ENCODE results near the gene KLHDC9. TPM values are rescaled to one million over a fixed set of nuclear protein-coding genes. Genes with fewer than 3 reads are reported as not detected.

The KLHDC9 gene
- total RNA-seq, 1 donor from 2014 or later: 3.2 TPM

DNA sequence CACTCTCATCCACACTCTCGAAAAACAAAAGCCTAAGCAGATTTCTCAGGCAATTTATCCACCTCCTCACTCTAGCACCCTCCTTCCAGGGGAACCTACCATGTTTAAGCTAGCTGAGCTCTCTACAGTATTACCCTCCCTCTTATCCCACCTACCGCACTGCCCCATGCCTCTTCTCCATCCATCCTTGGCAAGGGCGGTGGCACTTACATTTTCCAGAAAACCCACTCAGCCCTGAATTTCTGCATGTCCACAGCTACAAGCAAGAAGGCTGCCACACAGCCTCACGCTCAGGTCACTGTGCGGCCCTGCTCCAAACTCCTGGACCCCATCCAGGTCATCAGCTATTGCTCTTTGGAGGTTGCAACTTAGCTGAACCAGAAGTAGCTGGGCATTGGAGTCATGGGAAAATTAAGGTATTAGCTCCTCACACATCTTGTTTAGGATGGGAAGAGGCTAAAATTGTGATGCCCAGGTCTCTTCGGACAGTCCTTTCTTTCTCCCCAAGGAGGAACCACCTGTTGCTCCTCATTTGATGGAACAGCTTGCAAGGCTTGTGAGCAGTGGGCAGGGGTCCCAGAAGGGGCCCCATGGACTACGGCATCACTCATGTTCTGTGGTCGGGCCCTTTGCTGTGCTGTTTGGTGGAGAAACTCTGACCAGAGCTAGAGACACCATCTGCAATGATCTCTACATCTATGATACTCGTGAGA is 1.1 kb downstream of the KLHDC9 start:
- H3K27ac ChIP-seq: no peak overlapping the region
- H3K36me3 ChIP-seq: peaks cover 34% of the 10 kb centered on the region
- TF ChIP-seq, protein P1, sequence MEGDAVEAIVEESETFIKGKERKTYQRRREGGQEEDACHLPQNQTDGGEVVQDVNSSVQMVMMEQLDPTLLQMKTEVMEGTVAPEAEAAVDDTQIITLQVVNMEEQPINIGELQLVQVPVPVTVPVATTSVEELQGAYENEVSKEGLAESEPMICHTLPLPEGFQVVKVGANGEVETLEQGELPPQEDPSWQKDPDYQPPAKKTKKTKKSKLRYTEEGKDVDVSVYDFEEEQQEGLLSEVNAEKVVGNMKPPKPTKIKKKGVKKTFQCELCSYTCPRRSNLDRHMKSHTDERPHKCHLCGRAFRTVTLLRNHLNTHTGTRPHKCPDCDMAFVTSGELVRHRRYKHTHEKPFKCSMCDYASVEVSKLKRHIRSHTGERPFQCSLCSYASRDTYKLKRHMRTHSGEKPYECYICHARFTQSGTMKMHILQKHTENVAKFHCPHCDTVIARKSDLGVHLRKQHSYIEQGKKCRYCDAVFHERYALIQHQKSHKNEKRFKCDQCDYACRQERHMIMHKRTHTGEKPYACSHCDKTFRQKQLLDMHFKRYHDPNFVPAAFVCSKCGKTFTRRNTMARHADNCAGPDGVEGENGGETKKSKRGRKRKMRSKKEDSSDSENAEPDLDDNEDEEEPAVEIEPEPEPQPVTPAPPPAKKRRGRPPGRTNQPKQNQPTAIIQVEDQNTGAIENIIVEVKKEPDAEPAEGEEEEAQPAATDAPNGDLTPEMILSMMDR (IDR thresholded peaks at IDR 0.05): no peak
- H3K9me3 ChIP-seq: no peaks in the 10 kb centered on the region
- H3K4me1 ChIP-seq: peaks cover 19% of the 10 kb centered on the region
- no peak for DNase-seq
- ATAC-seq: no peak
- intact Hi-C loops (cut with DNase I): loop anchor here (5.0 kb wide), 1 partner anchor 107 kb away; no protein-coding TSS in a partner anchor
- peak overlapping the region; percentile 65 for H3K4me3 ChIP-seq
- H3K27me3 ChIP-seq: no peaks in the 10 kb centered on the region

DNA sequence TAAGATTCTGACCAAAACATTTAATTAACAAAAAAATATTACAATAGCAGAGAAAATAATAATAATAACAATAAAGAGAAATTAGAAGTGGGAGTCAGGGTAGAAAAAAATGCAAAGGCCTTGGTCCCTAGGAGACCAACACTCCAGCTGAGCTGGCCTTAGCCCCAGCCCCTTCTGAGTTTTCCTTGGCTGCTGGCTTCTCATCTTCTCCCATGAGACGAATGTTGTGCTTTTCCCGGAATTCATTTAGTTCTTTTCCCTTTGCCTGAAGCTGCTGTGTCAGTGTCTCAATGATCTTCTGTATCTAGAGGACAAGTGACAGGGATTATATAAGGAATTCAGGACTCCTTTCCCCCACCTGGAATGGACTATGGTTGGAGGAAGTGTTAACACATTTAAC is 2.4 kb downstream of the KLHDC9 start:
- H3K9me3 ChIP-seq: no peaks in the 10 kb centered on the region
- peaks cover 38% of the 10 kb centered on the region for H3K36me3 ChIP-seq
- H3K4me1 ChIP-seq: peaks cover 19% of the 10 kb centered on the region
- DNase-seq: no peak
- no peak overlapping the region for H3K27ac ChIP-seq
- H3K4me3 ChIP-seq: no peak overlapping the region
- H3K27me3 ChIP-seq: no peaks in the 10 kb centered on the region
- TF ChIP-seq, protein P1 (IDR thresholded peaks at IDR 0.05): no peak
- ATAC-seq: no peak
- intact Hi-C loops (cut with DNase I): no loop called here

DNA sequence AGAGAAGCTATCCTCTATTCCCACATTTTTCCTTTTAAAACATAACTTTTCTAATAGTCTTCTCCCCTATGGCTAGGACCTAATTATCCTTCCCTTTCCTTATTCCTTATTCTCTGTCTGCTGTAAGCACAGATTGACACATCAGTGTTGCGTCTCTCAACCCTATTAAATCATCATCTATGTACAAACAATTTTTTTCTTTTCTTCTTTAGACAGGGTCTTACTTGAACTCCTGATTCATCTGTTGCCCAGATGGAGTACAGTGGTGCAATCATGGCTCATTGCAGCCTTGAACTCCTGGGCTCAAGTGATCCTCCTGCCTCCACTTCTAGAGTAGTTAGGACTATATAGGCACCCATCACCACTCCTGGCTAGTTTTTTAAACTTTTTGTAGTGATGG is 8.3 kb downstream of the KLHDC9 start:
- Histone ChIP-seq H3K4me3 (no peak overlapping the region), H3K9me3 (no peaks in the 10 kb centered on the region), H3K36me3 (peaks cover 26% of the 10 kb centered on the region), H3K4me1 (no peaks in the 10 kb centered on the region), H3K27ac (no peak overlapping the region), H3K27me3 (no peaks in the 10 kb centered on the region)
- ATAC-seq (no peak), DNase-seq (no peak)
- intact Hi-C loops (cut with DNase I): no loop called here
- TF ChIP-seq, protein P1 (IDR thresholded peaks at IDR 0.05): no peak

DNA sequence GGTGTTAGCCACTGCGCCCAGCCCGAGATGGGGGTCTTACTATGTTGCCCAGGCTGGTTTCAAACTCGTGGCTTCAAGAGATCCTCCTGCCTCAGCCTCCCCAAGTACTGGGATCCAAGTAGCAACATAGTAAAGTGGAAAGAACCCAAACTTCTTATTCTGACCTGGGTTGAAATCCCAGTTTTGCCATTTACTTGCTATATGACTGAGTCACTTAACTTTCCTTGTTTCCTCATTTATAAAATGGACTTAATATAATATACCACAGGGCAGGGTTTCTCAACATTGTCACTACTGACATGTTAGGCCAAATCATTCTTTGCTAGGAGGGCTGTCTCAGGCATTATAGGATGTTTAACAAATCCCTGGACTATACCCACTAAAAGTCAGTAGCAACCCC is 13.0 kb downstream of the KLHDC9 start:
- ATAC-seq: no peak
- DNase-seq: no peak
- Histone ChIP-seq H3K36me3 (peaks cover 6% of the 10 kb centered on the region), H3K27me3 (no peaks in the 10 kb centered on the region), H3K4me3 (no peak overlapping the region), H3K9me3 (no peaks in the 10 kb centered on the region), H3K27ac (no peak overlapping the region), H3K4me1 (peaks cover 24% of the 10 kb centered on the region)
- TF ChIP-seq, protein P1 (IDR thresholded peaks at IDR 0.05): no peak
- intact Hi-C loops (cut with DNase I): no loop called here

DNA sequence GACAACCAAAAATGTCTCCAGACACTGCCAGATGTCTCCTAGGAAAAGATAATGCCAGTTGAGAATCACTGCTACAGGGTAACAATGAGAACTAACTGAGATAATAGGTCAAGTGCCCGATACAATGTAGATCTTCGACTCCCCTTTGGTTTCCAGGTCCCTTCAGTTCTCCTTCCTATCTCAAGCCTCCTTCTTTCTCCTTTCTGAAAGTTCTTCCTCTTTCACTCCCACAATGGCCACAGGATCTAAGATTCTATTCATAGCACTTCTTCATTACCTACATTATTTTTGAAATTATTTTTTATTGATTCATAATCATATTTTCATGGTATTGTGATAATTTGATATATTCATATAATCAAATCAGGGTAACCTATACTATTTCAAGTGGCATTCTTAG is 13.4 kb downstream of the KLHDC9 start:
- intact Hi-C loops (cut with DNase I): no loop called here

More for the DNA sequence above, 13.4 kb downstream of the KLHDC9 start:
- Histone ChIP-seq H3K27me3 (no peaks in the 10 kb centered on the region), H3K27ac (no peak overlapping the region), H3K4me3 (no peak overlapping the region), H3K36me3 (peaks cover 6% of the 10 kb centered on the region), H3K4me1 (peaks cover 28% of the 10 kb centered on the region), H3K9me3 (no peaks in the 10 kb centered on the region)
- TF ChIP-seq, protein P1 (IDR thresholded peaks at IDR 0.05): no peak
- DNase-seq: no peak
- ATAC-seq: peak; percentile 28

Data from upper lobe of right lung (tissue), 1 donor.